ENCODE results near the gene ENC1.
"Not testable (repeated sequence)": the region's sequence is repeated elsewhere in the genome, so short reads cannot be mapped to it uniquely, and the experiment has no call there.

Gene ENC1, protein sequence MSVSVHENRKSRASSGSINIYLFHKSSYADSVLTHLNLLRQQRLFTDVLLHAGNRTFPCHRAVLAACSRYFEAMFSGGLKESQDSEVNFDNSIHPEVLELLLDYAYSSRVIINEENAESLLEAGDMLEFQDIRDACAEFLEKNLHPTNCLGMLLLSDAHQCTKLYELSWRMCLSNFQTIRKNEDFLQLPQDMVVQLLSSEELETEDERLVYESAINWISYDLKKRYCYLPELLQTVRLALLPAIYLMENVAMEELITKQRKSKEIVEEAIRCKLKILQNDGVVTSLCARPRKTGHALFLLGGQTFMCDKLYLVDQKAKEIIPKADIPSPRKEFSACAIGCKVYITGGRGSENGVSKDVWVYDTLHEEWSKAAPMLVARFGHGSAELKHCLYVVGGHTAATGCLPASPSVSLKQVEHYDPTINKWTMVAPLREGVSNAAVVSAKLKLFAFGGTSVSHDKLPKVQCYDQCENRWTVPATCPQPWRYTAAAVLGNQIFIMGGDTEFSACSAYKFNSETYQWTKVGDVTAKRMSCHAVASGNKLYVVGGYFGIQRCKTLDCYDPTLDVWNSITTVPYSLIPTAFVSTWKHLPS

GRCh38 chr5:74640450-74640953 lies at the start of gene ENC1:
Gene ENC1 (minus strand): TSS chr5:74640728. CDS start chr5:74636485, 4,243 bp downstream.
- peak; percentile 58 for DNase-seq

DNA sequence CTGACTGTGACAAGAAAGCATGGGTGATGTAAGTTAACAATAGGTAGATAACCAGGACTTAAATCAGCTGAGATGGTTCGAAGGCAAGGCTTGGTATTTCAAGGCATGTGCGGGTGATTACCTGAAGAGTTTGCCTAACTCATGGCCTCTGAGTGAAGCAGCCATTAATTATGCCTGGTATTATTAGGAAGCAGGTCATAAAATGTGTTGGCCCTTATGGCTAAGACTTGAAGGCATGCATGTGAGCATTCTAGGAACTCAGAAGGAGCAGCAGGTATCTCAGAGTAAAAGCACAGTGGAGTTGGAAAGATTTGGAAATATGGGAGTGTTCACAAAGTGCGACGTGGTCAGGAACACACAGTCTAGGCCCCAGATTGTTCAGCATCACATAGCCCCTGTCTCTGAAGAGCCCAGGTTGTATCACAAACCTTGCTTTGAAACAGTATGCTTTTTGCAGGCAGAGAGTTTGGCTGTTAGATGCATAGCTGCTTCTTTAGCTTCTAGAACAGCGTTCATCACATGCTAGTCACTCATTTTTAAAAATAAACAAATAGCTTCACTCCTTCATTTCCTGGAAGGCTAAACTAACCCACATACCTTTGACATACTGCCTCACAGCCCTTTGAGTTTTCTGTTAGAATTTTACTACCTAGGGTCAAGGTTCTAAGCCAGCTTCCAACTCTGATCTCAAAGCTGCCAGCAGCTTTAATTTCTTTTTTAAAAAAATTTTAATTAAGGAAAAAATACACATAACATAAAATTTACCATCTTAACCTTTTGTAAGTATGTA lies 46.6 kb upstream of the ENC1 start:
- no peak for DNase-seq

DNA sequence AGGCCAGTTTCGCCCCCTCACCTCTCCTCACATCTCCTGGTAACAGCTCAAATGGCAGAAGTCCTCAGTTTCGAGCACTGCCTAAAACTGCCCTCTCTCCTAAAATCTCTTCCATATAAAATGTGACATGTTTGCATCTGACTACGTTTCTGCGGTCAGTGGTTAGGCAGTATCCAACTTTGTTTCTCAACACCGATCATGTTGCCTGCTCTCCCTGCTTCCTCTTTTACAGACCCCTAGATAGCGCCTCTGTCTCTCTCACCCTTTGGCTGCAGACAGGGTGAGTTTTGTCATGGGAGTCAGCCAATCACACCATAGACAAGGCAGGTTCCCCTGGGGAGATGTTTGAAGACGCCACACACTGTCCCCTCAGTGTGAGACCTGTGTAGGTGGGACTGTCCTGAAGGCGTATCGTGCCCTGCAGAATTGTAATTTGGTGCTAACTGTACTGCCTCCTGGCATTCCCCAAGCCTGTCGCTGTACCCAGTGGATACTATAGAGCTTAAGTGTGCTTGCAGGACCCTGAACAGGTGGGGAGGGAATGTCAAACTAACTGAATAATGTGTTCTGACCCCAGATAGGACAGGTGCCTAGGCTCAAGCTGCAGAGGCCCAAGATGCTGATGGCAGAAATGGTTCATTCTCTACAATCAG lies 45.6 kb upstream of the ENC1 start:
- no peak for DNase-seq

- peak; percentile 52 for DNase-seq
Observed at GRCh38 chr5:74684900-74685851, 44.6 kb upstream of the ENC1 start, which contains the start of gene HEXB. Gene HEXB (plus strand): TSS chr5:74685233. CDS start chr5:74685261, 28 bp downstream.

GRCh38 chr5:74679966-74680365 lies 39.4 kb upstream of the ENC1 start:
- no peak for DNase-seq

DNA sequence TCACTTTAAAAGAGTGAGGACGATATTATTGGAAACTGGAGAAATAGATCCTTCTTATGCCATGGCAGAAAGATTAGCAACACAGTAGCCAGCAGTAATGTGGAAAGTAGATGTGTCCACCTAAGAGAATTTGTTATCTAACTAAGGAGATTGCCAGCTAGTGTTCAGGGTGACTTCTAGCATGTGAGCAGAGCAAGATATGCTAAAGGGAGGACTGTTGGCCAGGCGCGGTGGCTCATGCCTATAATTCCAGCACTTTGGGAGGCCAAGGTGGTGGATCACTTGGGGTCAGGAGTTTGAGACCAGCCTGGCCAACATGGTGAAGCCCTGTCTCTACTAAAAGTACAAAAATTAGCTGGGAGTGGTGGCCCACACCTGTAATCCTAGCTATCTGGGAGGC lies 38.8 kb upstream of the ENC1 start:
- not testable (repeated sequence) for DNase-seq

DNA sequence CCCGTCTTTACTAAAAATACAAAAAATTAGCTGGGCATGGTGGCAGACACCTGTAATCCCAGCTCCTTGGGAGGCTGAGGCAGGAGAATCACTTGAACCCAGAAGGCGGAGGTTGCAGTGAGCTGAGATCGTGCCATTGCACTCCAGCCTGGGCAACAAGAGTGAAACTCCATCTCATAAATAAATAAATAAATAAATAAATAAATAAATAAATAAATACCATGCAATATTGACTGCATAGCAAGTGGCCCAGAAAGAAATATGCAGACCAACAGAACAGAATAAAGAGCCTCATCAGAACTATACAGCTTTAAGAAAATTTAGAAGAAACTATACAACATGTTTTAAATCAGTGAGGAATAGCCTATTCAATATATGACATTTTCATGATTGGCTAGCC lies 37.6 kb upstream of the ENC1 start:
- not testable (repeated sequence) for DNase-seq

DNA sequence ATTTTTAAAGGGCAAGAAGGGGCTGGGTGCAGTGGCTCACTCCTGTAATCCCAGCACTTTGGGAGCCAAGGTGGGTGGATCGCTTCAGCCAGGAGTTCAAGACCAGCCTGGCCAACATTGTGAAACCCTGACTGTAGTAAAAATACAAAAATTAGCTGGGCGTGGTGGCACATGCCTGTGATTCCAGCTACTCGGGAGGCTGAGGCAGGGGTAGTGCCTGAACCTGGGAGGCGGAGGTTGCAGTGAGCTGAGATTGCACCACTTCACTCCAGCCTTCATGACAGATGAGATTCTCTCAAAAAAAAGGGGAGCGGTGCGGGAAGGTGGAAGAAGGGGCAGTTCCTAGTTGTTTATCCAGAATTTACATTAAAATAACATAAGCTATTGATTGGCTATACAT lies 35.9 kb upstream of the ENC1 start:
- not testable (repeated sequence) for DNase-seq

DNA sequence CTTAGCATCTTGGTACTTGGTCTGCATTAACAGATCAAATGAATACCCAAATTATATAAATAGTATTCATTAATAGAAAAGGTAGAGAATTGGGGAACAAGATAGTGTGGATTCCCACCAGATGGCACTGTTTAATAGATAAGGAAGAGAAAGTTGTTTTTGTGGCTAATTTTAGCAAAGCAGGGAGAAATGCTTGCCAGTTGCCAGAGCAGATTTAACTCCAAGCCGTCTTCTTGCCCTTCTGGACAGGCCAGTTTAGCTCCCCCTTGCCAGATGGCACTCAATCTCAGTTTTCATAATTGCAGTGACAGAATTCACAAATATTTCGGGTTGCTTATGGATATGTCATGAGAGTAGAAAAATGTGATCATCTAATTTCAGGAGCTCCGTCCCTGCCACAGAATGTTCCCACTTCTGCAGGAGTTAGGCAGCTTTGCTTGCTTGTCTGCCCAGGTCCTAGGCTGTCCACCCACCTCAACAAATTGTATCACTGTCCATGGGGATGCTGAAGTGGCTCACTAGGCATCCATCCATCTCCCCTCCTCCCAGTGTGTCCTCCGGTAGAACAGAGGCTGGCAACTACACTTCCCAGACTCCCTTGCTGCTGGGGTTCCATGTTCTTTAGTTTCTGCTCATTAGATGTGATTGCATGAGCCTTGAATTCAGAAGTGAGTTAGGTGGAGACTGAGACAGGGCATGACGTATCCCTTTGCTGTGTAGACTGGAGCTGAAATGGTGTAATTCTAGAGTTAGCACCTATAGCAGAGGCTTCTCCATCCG lies 32.7 kb upstream of the ENC1 start:
- no peak for DNase-seq

DNA sequence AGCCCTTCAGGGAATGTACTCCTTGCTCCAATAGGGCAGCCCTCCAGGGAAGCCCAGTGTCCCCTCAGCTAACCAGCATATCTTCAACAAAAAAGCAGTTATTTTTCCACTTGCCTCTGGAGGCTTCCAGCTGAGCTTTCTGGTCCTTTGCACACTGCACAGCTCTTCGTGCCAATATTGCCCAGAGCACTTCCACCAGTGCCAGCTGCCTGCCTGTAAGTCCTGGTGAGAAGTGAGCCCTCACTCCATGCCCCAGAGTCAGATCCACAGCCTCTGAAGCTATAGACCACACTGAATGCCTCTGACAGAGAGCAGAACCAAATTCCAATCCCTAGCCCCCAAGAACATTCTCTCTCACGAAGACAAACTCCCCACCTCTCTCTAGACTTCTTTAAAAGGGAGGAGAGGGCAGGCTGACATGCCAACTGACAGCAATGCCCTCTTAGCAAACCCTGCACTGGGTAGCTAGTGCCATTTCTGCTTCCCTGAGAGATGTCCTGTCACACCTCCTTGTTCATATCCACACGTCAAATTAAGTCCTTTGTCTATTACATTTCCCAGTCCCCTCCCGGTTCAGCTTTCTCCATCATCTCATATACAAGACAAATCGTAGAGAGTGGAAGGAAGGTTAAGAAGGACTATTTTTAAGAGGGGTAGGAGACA lies 31.8 kb upstream of the ENC1 start:
- DNase-seq, result no peak

- no peak for DNase-seq
Observed at GRCh38 chr5:74670396-74671038, 30.0 kb upstream of the ENC1 start.

- no peak for DNase-seq
Observed at GRCh38 chr5:74669821-74670220, 29.3 kb upstream of the ENC1 start.

- DNase-seq, result no peak
Observed at GRCh38 chr5:74667396-74667795, 26.9 kb upstream of the ENC1 start.

DNA sequence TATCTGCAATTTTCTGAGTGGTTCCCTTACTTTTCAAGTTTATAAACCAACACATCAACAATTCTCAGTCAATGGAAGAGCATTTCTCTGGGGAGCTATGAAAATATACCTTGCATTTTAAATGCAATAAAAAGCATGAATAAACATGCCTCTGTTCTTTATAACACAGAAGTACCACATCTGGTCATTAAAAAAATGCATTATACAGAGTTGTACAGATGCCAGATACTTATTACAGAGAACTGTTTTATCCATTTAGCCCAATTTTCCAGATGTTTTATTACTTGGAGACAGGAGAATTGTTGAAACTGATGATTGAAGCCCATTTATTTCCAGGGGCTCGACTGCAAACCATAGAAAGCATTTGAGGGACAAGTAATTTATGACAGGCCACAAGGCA lies 25.3 kb upstream of the ENC1 start:
- no peak for DNase-seq

DNA sequence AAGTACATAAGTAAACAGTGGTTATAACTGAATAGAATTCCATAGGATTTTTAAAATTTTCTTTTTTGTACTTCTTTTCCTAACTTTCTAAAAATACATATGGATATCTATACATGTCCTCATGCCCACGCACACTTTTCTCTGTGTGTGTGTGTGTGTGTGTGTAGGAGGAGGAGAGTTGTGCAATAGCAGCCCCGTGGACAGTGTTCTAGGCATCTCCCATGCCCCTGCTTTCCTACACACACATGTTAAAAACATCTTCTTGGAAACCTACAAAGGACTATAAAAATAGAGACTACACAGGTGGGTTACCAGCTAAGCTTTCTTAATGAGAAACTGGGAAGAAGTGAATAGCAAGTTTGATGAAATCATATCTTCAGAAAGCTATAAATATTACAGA lies 24.7 kb upstream of the ENC1 start:
- no peak for DNase-seq

- no peak for DNase-seq
Observed at GRCh38 chr5:74664551-74664950, 24.0 kb upstream of the ENC1 start.

- DNase-seq, result no peak
Observed at GRCh38 chr5:74660873-74661272, 20.3 kb upstream of the ENC1 start.

DNA sequence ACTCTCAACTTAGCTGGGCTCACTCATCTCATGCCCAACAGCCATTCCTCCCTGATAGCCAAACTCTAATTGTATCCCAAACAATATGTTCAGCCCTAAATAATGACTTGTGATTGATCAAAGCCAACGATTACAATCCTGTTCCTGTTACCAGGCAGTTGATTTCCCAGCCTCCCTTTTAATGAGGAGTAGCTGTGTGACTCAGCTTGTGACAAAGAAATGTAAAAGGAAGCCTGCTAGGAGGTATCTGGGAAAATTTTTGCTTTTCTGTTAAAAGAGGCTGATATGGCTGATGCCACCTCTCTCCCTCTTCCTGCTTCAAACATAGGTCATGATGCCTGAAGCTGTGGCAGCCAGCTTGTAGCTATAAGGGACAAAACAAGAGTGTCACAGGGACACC lies 19.6 kb upstream of the ENC1 start:
- DNase-seq, result no peak

DNA sequence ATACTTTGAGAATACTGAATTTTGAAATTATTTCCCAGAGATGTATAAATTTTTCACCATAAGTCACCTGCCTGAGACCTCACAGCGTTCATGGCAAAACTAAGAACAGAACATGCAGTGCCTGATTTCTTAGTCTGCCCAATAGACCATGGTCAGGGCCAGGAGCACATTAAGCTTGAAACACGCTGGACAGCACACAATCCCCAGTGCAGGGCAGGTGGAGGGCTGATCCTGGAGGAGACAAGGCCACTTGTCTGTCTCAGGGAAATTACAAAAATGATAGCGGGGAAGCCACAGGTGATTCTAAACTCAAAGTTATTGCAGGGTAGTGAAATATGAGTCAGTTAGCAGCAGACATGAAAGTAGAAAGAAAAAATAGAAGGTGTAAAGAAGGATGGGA lies 18.6 kb upstream of the ENC1 start:
- DNase-seq, result no peak

DNA sequence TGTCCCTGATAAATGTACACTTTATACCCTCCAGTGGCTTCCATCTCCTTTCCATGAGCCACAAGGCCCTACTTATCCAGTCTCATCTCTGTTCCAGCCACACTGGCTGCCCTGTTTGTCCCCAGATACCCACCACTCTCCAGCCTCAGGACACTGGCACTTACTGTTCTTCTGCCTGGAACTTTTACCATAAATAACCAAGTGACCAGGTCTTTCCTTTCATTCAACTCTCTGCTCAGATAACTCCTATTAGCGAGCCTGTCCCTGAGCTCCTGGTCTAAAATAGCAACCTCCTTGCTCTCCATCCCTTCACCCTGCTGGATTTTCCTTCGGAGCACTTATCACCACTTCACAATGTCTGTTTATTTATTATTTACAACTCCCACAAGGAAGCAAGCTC lies 16.6 kb upstream of the ENC1 start:
- no peak for DNase-seq

Measured in NCI-H2171 (cell line).